Iris pigment epithelial cell (primary cell): ENCODE data around the gene FMNL3.
A peak's percentile ranks its signal among the peaks of the same experiment; 100 is the strongest.
"Not testable (repeated sequence)": the region's sequence is repeated elsewhere in the genome, so short reads cannot be mapped to it uniquely, and the experiment has no call there.

ENCODE experiments used
- DNase-seq: peaks from one replicate; pipeline ENCODE4 v3.0.0-alpha.2; 2011; ENCODE audit warnings: low read depth

The FMNL3 gene

GRCh38 chr12:49632986-49633702 lies 74.1 kb downstream of the FMNL3 start:
- no peak for DNase-seq

- DNase-seq: no peak
These were observed 74.8 kb downstream of the FMNL3 start for GRCh38 chr12:49632401-49632800.

DNA sequence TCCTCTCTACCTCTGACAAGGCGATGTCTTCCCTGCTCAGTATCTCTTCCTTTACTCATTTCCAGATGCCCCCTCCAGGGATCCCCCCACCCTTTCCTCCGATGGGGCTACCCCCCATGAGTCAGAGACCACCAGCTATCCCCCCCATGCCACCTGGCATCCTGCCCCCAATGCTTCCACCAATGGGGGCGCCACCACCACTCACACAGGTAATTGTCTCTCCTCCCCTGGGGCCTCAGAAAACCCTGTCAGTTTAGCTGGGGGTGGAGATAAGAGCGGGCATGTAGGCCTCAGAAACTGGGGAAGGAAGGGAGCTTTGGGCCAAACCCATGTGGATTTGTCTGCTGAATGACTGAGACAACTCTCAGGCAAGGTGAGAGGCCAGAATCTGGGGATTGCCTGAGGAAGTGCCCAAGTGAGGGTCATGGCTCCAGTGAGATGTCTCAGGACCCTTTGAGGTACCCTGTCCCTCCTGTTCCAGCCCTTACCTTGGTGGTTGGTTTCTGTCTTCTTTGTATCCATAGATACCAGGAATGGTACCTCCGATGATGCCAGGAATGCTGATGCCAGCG lies 75.8 kb downstream of the FMNL3 start:
- no peak for DNase-seq

- DNase-seq: peak; percentile 43
These were observed 79.3 kb downstream of the FMNL3 start for GRCh38 chr12:49627752-49628360.

- DNase-seq: no peak
These were observed 80.4 kb downstream of the FMNL3 start for GRCh38 chr12:49626836-49627235.

GRCh38 chr12:49626169-49626835 lies 80.9 kb downstream of the FMNL3 start:
- peak; percentile 33 for DNase-seq

- DNase-seq: peak; percentile 64
These were observed 82.2 kb downstream of the FMNL3 start for GRCh38 chr12:49624921-49625577.

DNA sequence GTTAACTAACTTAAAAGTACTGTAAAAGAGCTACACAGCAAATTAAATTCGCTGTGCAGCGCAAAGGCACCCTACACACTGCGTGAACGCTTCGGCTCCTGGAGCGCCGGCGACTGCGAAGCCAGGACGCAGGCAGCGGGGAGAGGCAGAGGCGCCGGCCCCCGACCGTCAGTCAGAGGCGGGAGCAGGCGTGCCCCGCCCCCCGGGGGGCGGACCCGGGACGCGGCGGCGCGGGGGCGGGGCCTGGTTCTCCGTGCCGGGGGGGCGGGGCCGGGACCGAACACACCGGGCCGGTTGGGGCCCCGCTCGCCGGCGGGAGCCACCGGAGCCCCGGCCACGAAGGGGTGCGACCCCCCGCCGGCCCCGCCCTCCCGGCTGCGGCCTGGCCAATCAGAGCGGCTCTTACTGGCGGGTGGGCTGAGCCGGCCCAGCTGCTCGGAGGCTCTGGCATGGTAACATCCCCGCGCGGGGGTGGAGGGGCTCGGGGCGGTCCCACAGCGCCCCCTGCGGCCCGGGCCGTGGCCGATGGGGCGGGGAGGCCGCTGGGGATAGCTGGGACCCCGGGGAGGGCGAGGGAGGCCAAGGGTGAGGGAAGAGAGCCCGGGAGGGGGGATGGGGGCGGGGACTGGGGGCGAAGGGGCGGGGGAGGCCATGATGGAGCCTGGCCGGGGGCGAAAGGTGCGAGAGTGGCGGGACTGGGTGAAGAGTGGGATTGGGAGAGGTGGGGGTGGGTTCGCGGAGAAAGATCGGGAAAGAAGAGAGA lies 83.9 kb downstream of the FMNL3 start, which contains the start of gene PRPF40B:
TSS of gene PRPF40B (plus strand) at position 420 of the 763 bp plus-strand sequence. CDS start at position 450, 30 bp downstream.
- peak; percentile 80 for DNase-seq

DNA sequence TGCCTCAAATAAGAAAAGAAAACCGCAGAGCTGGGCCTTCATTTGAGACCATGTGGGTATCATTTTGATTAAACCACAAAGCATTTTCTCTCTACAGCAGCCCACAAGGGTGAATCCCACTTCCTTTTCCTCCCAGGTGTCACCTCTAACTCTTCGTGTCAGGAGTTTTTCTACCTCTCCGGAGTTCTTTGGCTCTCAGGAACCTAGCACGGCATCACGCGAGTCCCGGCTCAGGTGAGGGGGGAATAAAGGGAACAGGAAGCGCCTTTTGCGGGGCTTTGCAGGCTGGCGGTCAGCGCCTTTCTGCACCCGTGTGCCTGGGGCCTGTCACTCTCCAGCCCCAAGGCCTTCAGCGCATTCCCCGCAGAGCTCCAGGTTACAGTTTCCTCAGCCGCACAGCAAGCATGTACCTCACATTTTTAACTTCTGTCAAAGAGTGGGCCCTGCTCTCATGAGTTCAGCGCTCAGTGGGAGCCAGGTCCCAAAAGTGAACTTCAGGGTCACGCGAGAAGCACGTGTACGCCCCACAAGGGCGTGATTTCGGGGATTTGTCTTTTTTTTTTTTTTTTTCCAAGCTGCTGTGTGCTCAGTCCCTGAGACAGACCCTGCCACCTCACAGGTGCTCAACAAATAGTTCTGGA lies 84.6 kb downstream of the FMNL3 start:
- peak; percentile 7 for DNase-seq

DNA sequence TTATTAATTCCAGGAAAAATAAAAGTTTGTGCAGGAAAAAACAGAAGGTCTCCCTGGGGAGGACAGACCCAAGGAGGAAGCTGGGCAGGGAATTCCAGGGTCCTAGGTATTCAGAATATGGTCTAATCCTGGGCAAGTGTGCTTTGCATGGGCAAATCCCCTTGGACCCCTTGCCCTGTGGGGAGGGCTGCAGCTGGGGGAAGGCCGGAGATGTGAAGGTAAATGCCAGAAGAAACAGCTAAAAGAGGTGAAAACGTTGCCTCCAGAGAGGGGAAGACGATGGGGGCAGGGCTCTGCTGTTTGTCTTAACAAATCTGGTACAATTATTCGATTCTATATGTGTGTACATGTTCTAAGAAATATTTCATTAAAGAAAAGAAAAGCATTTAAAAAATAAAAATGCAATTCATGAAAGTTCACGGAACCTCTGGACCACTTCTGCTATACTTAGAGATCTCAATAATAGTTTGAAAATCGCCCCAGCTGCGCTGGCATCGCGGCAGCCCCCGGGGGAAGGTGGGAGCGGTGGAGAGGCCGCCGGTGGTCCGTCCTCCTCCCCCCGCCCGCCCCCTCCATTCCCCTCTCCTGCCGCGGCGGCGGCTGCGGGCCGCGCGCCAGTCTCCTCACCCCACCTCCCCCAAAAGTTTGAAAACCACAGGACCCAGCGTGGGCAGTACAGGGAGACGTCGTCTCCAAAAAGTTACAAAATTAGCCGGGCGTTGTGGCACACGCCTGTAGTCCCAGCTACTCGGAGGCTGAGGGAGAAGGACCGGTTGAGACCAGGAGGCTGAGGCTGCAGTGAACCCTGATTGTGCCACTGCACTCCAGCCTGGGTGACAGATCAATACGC lies 85.3 kb downstream of the FMNL3 start:
- DNase-seq: no peak

- peak; percentile 21 for DNase-seq
These were observed 87.9 kb downstream of the FMNL3 start for GRCh38 chr12:49619286-49619685.

GRCh38 chr12:49618576-49618975 lies 88.6 kb downstream of the FMNL3 start:
- no peak for DNase-seq

- DNase-seq: no peak
These were observed 90.5 kb downstream of the FMNL3 start for GRCh38 chr12:49616533-49617219.

DNA sequence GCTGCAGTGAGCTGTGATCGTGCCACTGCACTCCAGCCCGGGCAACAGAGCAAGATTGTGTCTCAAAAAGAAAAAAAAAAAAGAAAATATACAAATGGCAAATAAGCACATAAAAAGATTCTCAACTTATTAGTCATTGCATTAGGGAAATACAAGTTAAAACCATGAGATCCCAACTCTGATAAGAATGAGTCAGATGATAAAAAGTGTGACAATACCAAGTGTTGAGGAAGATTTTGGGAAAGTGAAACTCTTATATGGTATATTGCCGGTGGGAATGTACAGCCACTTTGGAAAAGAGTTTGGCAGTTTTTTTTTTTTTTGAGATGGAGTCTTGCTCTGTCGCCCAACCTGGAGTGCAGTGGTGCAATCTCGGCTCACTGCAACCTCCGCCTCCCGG lies 91.5 kb downstream of the FMNL3 start:
- DNase-seq: peak; percentile 62

DNA sequence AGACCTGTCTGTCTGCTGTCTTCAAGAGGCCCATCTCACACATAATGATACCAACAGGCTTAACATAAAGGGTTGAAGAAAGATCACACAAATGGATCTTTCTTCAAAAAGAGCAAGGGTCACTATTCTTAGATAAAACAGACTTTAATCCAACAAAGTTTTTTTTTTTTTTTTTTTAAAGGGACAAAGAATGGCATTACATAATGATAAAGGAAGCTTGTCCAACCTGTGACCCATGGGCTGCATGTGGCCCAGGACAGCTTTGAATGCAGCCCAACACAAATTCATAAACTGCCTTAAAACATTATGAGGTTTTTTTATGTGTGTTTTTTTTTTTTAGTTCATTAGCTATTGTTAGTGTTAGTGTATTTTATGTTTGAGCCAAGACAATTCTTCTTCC lies 95.0 kb downstream of the FMNL3 start:
- DNase-seq: no peak

DNA sequence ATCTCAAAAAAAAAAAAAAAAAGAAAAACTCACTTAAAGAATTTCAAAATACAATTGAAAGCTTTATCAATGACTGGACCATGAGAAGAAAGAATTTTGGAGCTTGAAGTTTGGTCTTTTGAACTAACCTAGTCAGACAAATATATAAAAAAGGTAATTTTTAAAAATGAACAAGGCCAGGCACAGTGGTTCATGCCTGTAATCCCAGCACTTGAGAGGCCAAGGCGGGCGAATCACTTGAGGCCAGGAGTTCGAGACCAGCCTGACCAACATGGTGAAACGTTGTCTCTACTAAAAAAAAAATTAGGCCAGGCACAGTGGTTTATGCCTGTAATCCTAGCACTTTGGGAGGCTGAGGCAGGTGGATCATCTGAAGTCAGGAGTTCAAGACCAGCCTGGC lies 96.4 kb downstream of the FMNL3 start:
- not testable (repeated sequence) for DNase-seq

DNA sequence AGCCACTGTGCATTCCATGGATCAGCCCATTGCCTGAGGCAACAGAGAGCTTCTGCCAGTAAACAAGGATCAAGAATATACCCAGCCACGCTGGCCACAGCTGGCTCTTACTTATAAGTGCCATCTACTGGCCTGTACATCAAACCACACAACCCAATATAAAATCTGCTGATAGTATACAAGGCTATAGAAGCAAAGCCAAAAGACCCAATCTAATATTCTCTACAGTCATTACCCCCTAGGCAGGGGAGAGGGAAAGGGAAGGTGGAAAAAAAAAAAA lies 97.4 kb downstream of the FMNL3 start:
- DNase-seq: peak; percentile 28

DNA sequence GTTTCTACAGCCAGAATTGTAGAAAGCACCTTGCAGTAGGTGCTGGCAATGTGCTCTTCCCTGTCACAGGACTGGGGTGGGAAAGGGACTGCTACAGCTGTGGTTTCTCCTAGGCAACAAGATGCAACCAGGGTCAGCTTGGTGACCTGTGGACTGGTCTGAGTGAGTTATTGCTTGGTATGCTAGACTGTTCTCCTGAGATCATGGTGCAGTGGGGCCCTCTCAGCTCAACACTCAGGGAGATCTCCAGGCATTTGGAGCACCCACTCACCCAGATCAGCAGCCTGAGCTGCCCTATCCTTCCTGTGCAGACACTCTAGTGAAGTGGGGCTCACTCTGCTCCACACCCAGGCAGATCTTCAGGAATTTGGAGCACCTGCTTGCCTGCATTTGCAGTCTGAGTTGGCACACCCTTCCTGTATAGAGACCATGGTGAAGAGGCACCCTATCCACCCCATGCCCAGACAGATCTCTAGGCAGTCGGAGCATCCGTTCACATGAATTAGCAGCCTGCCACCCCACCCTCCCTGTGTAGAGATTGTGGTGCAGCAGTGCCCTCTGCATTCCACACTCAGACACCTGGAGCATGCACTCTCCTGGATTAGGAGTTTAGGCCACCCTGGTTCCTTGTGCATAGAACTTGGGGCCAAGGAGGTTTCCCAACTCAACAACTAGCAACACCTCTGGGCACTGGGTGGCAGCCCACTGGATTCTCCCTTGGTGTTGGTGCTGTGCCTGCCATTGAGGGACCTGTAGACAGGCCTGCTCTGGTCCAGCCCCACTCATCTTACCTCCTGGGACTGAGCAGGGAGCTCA lies 97.9 kb downstream of the FMNL3 start:
- DNase-seq: no peak

GRCh38 chr12:49605539-49605938 lies 101.7 kb downstream of the FMNL3 start, which contains the start of gene FAM186B:
Gene FAM186B (minus strand): TSS chr12:49605639. CDS start chr12:49605477, 162 bp downstream.
- not testable (repeated sequence) for DNase-seq
